ENCODE results near the gene EVPLL.
"Not testable (repeated sequence)": the region's sequence is repeated elsewhere in the genome, so short reads cannot be mapped to it uniquely, and the experiment has no call there.

DNA sequence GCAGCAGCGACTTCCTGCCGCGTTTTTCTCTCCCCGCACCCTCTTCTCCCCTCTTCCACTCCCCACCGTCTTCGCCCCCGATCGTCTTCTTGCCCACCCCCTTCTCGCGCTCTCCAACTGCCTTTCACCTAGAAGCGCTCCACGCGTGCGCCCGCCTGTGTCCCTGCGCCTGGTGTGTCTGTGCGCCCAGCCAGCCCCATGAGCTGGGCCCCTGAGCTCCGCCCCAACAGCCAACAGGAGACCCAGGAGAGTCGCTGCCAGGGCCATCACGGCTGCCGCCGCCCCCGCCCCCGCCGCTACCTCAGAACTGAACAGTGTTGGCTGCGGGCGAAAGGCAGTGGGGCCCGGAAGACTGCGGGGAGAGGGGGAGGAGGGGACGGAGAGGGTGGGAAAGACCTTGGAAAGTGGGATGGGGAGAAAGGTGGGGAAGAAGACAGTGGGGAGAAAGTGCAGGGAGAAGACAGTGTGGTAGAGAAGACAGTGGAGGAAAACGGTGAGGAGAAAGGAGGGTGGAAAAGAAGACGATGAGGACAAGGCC, 34.5 kb downstream of the EVPLL start:
- not testable (repeated sequence) for TF ChIP-seq CTCF, POLR2A (IDR thresholded peaks at IDR 0.05)

Data from sigmoid colon (tissue), 3 donors.